Non-pigmented ciliary epithelial cell (primary cell): ENCODE measurements around the gene GRID1.
"Not testable (repeated sequence)": the region's sequence is repeated elsewhere in the genome, so short reads cannot be mapped to it uniquely, and the experiment has no call there.

Source experiments
- DNase-seq: peaks from one replicate; pipeline ENCODE4 v3.0.0-alpha.2; 2010; ENCODE audit warnings: low read depth

GRID1 gene

DNA sequence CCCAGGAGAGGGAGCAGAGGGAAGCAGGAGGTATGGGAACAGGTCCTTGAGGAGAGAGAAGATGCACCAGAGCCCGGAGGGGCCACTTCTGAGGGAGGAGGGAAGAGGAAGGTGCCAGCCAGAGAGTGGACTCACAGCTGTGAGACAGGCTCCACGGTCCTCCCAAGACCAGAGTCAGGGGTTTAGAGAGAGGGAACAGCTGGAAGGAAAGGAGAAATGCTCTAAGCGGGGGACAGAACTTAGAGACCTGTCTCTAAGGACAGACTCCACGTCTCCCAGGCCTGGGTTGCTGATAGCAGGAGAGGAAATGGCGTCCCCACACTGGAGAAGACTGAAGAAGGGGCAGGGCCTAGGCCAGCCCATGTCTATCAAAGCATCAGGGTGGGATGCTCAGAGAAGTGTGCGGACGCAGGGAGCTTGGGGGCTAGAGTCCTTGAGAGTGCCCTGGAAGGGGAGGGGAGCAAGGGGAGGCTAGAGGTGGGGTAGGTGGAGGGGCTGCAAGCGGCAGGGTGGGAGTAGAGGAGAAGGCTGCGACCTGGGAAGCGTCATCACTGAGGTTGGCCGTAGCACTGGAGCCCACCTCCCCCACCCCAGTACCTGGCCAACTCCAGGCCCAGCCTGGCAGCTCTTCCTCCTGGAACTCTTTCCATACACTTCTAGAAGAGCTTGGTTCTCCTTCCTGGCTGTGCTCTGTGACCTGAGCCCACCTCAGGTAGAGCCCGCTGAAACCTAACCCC is 25.6 kb upstream of the GRID1 start:
- no peak for DNase-seq

DNA sequence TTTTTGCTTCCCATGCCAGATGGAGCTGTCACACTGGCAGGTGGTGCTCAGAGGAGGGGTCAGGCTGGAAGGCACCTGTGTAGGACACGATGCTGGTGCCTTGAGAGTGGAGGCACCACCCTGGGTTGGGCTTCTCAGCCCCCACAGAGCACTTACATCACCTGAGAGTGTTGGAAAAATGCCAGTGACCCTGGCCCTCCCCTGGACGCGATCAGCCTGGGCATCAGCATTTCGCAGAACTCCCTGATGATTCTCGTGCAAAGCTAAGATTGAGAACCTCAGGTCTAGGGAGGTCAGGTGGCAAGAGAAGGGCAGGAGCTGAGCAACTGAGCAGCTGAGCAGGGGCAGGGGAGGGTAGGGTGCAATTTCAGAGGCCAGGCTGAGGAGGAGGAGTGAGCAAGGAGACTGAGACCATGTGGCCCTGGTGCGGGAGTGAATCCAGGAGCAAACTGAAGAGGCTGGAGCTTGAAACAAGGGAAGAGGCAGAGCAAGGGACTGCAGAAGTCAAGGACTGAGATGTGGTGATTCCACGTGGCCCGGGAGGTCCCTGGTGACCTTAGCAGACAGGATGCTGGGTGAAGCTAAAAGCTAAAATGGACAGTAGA is 24.7 kb upstream of the GRID1 start:
- no peak for DNase-seq

DNA sequence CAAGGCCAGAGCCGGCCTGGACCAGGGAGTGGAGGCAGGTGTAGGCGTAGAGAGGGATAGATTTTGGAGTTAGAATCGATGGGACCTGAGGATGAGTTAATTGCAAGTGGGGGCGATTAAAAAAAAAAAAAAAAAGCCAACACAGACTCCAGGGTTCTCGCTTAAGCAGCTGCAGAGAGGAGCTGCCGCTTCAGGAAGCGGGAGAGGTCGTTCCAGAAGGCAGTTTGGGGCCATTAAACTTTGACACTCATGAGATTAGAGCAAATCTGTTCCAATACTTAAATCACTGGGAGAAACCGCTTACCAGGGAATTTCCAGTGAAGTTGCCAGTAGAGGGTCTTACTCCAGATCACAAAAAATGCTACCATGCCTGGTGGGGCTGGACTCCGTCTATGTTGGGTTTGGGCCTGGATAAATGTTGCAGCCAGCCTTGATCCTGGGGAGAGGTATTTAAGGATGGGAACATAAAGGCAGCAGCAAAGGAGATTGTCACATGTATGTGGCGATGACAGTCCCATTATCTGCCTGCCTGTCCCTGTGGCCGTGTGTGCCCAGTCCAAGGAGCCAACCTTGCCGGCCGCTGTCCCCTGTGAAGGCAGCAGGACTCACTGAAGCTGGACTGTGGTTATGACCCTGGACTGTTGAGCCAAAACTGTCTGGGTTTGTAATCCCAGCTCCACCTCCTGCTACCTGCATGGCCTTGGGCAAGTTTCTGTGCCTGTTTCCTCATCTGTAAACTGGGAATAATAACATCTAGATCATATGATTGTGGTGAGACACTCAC is 23.9 kb upstream of the GRID1 start:
- DNase-seq, result no peak

GRCh38 chr10:86389441-86390193 is 23.0 kb upstream of the GRID1 start:
- DNase-seq, result no peak

DNA sequence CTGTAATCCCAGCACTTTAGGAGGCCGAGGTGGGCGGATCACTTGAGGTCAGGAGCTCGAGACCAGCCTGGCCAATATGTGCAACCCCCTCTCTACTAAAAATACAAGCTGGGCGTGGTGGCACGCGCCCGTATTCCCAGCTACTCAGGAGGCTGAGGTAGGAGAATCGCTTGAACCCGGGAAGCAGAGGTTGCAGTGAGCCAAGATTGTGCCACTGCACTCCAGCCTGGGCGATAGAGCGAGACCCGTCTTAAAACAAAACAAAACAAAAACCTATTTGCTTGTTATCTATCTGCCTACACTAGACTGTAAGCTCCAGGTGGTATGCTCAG is 22.5 kb upstream of the GRID1 start:
- DNase-seq, result not testable (repeated sequence)

DNA sequence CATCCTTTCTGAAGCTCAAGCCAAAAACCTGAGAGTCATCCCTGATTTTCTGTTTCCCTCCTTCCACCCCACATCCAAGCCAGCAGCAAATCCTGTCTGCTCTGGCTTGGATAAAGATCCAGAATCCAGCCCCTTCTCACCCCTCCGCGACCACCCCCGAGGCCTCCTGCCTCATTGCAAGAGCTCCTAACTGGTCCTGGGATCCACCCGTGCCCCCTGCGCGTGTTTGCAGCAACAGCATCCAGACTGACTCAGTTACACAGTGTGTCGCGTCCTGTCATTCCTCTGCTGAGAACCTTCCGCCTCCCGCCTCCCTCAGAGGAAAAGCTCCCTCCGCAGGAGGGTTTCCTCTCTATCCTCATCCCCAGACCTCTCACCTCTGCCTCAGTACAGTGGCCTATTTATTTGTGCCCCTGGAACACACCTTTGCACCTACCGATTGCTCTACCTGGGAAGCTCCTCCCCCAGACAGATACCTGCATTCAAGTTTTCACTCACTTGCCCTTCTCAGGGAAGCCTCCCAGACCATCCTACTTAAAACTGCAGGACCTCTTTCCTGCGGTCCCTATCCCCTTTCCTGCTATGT is 21.6 kb upstream of the GRID1 start:
- DNase-seq, result no peak

DNA sequence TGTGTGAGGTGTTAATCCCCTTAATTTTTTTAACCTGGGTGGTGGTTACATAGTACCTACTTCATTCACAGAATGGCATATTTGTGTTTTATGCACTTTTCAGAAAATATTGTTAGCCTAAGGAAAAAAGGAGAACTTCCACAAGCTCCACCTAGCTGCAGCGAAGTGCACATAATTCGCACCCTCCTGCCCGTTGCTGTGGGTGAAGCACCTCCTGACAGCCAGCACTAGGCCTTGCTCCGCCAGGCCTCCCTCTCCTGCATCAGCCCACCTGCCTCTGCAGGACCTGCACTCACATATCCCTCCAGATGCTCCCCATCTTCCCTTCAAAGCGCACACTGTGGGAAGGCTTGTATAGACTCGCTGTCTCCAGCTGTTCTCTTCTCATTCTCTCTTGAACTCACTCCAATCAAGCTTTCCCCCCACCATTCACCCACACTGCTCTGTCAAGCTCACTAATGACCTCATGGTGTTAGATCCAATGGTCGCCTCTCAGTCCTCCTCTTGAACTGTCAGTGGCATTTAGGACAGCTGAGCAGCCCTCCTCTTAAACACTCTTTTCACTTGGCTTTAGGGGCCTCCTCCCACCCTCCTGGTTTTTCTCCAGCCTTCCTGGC is 20.7 kb upstream of the GRID1 start:
- no peak for DNase-seq

GRCh38 chr10:86385806-86386205 is 19.2 kb upstream of the GRID1 start:
- no peak for DNase-seq

- DNase-seq, result no peak
Observed at GRCh38 chr10:86377797-86378146, 11.2 kb upstream of the GRID1 start.

DNA sequence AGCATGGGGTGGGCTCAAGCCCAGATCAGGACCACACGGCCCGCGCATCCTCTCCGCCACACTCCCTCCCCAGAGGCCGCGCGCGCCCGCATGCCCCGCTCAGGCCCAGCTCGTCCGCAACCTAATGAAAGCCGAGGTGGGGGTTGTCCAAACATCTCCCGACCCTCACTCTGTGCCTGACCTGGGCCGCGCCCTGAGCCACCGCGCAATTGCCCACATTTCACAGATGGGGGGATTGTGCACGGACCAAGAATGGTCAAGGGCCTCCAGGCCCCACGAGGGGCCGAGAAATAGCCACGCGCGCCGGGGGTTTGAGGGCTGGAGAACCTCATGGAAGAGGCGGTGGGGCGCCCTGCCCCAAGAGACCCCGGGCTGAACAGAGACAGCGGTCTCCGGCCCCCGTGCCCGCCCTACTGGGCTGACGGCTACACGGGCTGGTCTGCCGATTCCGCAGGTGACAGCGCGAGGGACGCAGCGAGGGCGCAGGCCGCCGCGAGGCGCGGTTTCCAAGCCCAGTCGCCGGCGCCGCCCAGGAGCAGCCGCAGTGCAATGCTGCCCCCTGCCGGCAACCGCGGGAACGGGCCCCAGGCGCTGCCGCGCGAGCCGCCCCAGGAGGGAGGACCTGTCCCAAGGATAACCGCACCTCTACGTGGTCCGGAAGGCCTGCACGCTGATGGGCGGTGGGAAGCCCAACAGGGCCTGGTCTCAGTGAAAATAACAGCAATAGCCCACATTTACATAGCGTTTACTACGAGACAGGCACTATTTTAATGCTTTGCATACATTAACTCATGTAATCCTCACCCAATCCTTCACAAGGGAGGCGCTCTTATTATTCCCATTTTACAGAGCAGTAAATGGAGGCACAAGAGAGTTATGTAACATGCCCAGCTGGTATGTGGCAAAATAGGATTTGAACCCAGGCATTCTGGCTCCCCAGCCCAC is 10.5 kb upstream of the GRID1 start:
- no peak for DNase-seq

- no peak for DNase-seq
Observed at GRCh38 chr10:86376403-86376802, 9.8 kb upstream of the GRID1 start.

GRCh38 chr10:86375204-86375603 is 8.6 kb upstream of the GRID1 start:
- DNase-seq, result no peak

GRCh38 chr10:86374664-86375063 is 8.1 kb upstream of the GRID1 start:
- no peak for DNase-seq

DNA sequence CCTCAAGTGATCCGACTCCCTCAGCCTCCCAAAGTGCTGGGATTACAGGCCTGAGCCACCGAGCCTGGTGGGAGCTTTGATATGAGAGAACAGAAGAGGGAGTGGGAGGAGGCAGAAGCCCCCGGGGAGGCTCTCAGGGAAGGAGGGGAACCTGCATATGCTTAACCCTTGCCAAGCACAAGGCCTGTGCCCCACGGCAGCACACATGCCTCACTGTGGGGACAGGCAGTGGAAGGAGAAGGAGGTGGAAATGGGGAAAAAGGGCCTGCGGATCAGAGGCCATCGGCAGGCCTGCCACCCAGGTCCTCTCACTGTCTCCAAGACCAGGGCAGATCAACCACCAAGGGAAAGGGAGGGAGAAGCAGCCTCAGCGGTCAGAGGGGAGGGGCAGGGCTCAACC is 7.2 kb upstream of the GRID1 start:
- DNase-seq, result no peak

DNA sequence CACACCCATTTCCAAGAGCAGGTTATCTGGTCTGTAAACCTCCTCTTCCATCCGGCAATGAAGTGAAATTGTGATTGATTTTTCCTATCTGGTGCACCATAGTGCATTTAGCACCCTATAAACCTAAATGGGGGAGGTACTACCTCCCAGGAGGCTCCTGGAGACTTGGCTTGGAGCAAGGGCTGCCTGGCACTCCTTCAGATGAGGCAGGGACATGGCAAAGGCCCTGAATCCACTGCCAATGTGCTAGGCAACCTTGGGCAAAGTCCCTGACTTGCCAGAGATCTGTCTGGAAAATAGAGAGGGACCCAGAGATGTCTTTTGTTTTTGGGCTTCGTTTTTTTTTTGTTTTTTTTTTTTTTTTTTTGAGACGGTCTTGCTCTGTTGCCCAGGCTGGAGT is 6.7 kb upstream of the GRID1 start:
- no peak for DNase-seq

DNA sequence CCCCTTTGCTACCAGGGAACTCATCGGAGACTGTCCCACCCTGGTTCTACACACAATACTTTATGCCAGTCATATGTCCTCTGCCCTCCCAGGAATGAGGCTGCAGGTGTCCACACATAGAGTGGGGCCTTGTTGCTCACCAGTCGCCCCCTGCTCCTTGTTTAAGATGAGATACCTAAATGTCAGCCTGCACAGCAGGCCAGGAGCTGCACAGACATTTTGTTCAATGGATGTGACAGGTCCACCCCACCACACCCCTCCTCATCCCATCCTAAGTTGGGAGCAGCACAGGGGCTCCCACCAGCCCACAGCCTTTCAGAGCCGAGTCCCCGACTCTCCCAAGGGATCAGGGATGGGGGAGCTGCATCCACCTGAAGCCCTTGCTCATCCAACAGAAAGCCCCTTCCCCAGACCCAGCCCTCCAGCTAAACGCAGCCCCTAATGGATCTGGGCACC is 6.2 kb upstream of the GRID1 start:
- DNase-seq, result no peak

DNA sequence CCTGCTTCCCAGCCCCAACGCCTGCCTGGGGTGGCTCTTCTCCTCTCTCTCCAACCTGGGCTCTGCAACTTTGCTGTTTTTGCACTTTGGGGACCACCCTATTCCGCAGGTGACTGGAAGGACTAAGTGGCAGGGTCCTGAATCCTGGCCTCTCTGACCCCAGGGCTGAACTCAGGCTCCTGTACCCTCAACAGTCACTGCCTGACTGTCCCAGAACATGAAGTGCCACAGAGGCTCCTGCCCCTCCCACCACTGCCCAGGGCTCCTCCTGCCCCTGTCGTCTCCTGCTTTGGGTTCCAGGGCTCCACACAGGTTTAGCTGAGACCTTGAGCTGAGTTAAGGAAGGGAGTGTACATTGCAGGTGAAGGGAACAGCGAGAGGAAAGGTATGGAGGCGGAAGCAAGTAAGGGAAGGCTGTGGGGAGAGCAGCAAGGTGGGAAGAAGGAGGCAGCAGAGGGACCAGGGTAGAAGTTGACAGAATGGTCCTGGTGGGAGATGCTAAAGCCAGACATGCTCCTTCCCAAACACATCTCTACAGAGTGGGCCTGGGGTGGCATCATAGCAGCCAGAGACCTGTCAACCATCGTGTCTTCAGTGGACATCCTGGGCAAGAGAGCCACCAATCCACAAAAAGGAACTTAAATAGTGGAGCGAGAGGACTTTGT is 5.7 kb upstream of the GRID1 start:
- no peak for DNase-seq

DNA sequence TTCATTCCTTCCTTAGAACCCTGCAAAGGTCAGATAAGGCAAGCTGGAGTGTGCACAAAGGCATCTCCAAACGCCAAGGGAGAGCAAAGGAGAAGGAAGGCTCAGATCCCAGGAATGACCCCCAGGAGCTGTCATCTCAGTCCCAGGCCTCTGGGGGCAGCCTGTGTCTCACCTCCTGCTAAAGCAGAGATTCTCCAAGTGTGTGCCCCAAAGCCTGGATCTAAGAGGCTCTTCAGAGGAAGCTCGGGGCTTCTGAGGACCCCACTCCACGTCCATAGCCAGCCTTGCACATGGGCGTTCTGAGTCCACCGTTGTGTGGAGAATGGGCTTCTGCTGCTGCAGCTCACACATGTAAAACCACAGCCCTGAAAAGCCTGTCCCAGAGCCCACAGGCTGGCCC is 5.1 kb upstream of the GRID1 start:
- DNase-seq, result no peak

DNA sequence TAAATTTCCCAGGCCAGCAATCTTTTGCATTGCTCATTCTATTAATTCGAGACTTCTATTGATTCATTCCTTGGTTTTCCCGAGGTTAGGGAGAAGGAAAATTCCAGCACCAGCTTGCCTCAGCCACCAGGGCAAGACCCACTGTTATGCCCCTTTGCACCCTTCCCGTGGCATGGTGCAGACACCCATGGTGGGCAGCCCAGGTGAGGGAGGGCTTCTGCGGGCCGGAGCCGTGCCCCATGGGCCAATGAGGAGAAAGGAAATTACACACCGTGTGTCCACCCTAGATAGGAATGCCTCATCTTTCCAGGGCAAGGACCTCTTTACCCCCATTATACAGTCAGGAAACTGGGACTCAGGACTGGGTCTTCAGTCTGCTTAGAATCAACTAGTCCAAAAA is 4.5 kb upstream of the GRID1 start:
- no peak for DNase-seq

GRCh38 chr10:86370006-86370585 is 3.5 kb upstream of the GRID1 start:
- DNase-seq, result no peak
